ENCODE results near the gene NDUFS4.
"Not testable (repeated sequence)": the region's sequence is repeated elsewhere in the genome, so short reads cannot be mapped to it uniquely, and the experiment has no call there.

NDUFS4 gene

DNA sequence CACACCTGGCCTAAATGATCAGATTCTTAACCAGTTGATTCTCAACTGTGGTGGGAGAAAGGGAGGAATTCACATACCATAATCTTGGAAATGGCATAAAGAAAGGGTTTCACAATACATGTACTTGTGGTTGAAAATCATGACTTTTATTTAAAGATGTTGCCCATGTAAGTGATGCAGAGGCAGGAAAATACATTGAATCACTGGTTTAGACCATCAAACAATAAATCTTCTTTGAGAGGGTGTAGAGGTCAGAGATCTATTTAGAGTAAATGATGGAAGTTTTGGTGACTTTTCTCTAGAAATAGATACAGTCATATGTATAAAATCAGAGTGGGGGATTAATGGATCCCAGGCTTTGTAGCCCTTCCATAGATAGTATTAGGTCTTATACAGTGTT is 15.4 kb downstream of the NDUFS4 start:
- no peak for DNase-seq

DNA sequence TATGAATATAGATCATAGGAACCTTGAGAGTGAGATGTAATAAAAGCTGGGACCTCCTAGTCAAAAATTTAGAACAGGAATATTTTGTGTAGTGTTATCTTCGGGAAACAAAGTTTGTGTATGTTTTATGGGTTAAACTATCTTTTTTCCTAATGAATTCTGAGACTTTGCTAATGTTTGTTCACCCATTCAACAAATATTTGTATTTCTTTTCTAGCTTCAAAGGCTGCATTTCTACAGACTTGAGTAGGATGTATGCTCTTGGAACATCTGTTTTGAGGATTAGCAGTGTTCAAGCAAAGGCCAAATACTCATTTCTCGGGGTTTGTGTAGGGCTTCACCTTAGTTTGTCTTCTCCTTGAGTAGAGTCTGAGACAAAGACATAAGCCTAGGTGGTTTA is 16.2 kb downstream of the NDUFS4 start:
- DNase-seq = no peak

DNA sequence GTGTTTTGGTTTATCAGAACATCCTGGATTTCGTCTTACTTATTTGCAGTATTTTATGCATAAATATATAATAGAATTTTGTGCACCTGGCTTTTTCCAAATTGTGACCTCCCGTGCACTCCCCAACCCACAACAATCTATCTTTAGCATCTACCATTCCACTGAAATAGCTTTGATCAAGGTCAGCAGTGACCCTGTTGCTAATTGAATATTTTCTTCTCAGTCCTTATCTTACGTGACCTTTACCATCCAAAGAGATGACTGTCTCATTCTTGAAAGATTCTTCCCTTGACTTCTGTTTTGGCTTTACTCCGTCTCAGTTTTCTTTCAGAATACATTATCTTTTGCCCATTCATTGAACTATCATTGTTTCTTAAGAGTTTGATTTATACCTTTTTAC is 18.4 kb downstream of the NDUFS4 start:
- DNase-seq = no peak

DNA sequence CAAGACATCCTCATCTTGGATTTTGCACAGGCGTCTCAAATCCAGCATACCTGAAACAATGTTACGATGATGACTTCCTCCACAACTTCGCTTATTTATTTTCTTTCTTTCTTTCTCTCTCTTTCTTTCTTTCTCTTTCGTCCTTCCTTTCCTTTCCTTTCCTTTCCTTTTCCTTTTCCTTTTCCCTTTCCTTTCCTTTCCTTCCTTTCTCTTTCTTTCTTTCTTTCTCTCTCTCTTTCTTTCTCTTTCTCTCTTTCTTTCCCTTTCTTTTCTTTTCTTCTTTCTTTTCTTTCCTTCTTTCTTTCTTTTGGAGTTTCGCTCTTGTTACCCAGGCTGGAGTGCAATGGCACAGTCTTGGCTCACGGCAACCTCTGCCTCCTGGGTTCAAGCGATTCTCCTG is 20.1 kb downstream of the NDUFS4 start:
- no peak for DNase-seq

DNA sequence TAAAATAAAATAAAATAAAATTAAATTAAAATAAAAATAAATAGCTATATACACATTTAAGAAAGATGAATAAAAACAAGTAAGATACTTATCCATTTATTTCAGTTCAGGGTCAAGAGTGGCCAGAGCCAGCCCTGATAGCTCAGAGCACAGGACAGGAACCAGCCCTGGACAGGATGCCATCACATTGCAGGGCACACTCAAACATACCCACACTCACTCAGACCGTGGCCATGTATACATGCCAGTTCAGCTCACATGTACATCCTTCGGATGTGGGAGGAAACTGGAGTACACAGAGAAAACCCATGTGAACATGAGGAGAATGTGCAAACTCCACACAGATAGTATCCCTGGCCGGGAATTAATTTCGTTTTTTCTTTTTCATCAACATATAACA is 21.8 kb downstream of the NDUFS4 start:
- DNase-seq = no peak

DNA sequence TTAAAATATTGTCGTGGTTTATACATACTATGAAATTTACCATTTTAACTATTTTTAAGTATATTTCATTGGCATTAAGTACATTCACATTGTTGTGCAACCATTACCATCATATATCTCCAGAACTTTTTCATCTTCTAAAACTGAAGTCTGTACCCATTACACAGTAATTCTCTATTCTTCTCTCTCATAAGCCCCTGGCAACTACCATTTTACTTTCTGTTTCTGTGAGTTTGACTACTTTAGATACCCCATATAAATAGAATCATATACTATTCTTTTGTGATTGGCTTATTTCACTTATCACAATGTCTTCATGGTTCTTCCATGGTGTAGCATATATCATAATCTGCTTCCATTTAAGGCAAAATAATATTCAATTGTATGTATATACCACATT is 30.3 kb downstream of the NDUFS4 start:
- no peak for DNase-seq

DNA sequence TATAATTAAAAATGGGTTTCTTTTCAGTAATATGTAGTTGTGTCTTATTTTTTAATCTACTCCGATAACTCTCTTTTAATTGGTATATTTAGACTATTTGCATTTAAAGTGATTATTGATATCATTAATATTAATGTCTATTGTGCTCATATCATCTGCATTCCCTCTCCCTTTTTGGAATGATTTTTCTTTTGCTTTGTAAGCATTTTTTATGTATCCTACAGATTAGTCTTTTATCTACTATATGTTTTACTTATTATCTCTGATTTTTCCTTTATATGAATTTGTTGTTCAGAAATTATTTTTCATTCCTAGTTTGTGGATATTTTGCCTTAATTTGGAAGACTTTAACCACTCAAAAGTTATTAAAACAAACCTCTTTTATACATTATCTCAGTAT is 34.0 kb downstream of the NDUFS4 start:
- DNase-seq = no peak

DNA sequence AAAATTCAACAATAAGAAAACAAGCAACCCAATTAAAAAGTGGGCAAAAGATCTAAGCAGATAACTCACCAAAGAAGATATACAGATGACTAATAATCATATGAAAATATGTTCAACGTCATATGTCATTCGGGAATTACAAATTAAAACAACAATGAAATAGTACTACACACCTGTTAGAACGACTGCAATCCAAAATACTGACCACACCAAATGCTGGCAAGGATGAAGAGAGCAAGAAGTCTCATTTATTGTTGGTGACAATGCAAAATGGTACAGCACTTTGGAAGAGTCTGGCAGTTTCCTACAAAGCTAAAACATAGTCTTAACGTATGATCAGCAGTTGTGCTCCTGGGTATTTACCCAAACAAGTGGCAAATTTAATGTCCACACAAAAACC is 37.5 kb downstream of the NDUFS4 start:
- no peak for DNase-seq

DNA sequence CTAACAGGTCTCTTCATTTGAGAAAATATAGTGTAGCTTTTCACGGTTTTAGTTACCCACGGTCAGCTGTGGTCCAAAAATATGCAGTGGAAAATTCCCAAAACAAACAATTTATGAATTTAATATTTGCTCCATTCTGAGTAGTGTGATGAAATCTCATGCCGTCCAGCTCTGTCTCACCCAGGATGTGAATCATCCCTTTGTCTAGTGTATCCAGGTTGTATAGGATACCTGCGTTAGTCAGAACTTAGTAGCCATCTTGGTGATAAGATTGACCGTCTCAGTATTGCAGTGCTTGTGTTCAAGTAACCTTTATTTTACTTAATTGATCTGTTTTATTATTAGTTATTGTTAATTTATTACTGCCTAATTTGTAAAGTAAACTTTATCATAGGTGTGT is 41.1 kb downstream of the NDUFS4 start:
- DNase-seq = no peak

DNA sequence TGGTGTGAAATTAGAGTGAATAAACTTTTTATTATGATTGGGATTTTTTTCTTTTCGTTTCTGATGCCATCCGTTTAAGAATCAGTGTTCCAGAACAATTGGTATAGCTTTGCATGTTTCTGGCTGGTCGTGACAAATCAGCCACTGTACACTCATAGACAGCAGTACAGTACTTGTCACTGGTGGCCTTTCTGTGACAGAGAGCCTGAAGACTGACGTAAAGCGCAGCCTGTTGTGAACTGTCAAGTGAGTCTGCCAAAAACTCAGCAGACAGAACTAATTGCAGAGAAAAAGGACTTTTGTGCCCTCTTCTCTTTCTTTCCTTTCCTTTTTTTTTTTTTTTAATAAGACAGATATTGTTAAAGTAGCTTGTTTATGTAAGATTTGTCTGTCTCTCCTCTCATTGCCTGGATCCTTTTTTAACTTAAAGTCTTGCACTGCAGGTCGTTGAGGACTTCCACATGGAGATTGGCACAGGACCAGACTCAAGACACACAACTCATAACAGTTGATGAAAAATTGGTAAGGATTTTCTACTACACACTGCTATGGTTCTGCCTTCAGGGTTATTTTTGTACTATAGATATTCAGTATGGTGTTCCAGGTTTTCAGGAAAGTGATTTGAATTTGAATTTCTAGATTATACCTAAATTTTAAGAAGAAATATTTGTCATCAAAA is 42.7 kb downstream of the NDUFS4 start:
- DNase-seq = no peak

DNA sequence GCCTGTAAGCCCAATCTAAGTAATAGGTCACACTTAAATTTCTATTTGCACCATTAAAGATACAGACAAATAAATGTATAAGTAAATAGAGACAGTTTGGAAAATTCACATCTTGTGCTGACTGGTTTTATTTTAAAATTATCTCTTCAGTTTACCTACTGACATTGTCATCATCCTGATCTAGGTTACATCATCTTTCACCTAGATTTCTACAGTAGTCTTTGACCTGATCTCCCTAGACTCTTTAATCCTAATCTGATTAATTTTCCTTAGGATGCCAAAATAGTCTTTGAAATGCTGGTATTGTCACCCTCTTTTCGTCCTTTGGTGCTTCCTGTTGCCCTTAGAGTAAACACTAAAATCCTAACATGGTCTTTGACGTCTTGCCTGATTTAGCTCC is 43.9 kb downstream of the NDUFS4 start:
- DNase-seq = no peak

DNA sequence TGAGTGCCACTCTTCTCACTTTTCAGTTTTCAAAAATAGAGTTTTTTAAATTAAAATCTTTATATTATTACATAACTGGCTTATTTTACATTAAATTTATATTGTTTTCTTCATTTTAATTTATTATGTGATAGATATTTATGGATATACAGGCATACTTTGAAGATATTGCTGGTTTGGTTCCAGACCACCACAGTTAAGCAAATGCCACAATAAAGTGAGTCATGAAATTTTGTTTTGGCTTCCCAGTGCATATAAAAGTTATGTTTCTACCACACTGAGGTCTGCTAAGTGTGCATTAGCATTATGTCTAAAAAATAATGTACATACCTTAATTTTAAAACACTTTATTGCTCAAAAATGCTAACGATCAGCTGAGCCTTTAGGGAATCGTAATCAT is 47.4 kb downstream of the NDUFS4 start:
- no peak for DNase-seq

DNA sequence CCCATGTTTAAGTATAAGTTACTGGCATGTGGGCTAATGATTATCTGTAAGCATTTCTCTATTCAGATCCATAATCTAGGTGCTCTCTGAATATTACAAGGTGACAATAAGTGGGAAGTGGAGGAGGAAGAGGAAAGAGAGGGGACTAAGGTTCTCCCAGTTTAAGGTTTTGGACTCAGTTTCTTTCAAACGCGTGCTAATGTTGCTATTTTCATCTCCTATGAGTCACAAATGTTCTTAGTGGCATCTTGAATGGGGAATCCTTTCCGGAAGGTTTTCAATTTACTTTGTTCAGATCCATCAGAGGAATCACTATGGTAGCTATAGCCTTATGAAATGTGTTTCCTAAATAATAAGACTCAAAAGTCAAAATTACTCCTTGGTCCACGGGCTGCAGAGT is 48.5 kb downstream of the NDUFS4 start:
- not testable (repeated sequence) for DNase-seq

DNA sequence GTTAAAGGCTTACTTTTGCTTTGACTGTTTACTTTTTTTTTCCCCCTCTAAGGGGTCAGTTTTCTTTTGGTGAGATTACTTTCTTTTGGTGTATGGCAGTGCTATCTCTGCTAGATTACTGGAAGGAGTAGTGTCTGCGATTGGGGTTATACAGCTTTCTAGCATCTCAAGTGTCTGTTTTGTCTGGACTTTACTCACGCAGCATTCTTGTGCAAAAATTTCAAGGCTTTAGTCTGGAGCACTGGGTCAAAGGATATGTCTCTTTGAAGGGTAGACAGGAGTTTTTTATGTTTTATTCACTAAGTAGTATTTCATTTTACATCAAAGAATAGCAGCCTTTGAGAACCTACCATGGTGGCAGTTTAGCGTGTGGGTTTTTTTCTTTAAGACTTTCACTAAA is 52.6 kb downstream of the NDUFS4 start:
- DNase-seq = no peak

DNA sequence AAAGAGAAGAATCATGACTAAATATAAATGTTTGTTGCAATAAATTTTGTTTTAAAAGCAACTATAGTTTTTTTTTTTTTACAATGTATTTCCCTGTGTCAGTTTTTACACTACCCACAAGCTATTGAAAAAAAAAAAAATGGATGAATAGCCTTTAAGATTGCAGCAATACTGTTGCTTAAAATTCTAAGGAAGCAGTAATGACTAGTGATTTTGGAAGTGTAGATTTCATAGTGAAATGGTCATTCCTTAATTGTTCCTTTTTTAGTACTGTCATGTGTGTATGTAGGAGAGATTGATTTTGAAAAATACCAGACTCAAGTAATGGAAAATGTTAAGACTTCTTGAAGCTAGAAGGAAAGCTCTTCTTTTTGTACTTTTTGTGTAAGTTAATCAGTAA is 53.1 kb downstream of the NDUFS4 start:
- DNase-seq = no peak

DNA sequence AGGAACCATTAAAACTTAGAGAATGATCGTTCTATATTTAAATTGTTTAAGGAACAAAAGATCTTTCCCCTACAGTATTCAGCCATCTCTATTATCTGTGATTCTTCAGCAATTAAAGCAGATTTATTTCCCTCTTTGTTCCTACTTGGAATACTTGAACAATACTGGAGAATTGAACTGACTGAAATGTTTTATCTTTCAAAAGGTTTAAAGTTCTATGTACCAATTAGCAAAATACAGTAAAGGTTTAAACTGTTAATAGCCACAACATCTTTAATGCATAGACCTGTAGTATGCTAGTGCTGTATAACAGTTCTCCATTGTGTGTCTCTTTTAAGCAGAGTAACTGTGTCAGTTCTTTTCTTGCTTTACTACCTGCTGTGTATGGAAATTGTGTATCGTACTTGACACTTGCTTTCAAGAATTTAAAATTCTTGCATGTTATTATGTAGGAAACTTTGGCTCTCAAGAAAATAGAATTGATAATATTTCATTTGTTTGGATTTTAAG is 54.0 kb downstream of the NDUFS4 start:
- DNase-seq = no peak

DNA sequence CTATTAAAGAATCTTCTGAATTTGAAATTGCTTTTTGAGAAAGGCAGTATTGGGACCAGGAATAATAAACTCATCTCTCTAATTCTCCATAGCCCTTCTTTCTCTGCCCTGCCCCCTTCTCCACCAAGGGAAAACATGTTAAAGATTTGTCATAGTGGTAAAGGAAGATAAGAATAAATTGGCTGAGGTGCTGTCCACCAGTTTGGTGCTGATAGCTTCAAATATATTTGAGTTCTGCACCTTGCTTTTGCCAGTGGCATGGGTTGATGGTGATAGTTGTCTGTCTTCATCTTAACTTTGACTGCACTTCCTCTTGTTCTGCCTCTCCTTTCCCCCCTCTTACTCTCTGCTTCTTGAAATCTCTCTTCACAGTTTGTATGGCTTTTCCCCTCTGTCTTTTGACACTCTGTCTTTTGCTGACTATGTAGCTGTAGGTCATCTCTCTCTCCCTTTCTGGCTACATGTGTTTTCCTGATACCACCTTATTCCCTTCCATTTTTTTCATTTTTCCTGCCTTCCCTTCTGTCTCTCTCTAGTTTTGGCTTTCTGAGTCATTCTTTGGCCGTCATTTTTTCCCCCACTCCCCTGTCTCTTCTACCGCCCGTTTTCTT is 56.6 kb downstream of the NDUFS4 start:
- DNase-seq = no peak

DNA sequence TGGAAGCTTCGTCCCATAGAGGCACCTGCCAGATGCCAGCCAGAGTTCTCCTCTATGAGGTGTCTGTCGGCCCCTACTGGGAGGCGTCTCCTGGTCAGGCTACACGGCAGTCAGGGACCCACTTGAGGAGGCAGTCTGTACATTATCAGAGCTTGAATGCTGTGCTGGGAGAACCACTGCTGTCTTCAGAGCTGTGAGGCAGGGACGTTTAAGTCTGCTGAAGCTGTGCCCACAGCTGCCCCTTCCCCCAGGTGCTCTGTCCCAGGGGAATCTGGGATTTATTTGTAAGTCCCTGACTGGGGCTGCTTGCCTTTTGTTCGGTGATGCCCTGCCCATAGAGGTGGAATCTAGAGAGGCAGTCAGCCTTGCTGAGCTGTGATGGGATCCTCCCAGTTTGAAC is 70.8 kb downstream of the NDUFS4 start:
- DNase-seq = no peak

DNA sequence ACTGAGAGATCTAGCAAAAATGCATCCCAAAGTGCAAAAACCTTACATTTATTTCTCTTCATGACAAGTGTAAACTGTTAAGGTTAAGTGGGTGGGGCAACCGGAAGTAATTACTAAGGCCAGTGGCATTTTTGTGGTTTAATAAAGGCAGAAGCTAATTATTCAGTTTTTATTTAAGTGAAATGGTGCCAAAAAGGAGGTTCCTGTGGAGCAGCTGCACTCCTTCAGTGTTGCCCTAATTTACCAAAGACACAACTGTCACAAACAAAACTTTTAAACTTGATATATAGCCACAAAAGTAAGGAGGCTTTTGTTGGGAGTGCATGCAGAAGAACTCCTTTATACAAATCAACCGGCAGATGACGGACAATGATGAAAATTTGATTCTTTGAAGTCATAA is 81.6 kb downstream of the NDUFS4 start:
- no peak for DNase-seq

DNA sequence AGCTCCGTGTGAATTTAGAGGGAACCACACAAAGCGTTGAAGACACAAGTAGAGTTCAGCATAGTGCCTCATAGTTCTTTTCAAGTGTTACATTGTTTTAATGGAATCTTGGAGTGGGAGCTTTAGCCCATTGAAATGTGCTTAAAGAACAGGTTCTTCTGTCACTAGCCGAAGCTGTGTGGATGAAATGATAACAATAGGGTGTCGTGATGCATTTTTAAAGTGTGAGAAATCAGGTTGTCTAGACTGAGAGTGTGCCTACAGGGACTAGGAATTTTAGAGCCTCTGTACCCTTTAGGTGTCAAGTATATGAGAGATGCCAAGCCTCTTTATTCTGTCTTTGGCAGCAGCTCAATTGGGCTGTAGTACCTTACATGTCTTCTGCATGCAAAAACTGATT is 83.0 kb downstream of the NDUFS4 start:
- no peak for DNase-seq

DNA sequence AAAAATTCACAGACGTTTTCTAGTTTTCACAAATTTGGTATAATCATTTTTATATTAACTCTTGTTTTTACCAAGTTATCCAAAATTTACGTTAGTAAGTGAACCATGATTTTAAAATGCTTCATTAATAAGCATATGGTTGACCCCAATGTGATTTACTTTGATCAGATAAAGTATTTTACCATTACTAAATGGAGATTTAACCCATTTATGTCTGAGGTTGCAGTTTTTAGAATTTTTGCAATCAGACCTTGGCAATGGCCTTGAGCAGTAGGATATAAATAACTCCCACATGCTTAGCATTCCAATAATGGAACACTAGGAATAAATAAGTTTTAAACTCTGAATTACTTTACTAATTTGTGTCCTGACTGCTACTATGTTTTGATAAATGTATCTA is 84.6 kb downstream of the NDUFS4 start:
- DNase-seq = no peak

DNA sequence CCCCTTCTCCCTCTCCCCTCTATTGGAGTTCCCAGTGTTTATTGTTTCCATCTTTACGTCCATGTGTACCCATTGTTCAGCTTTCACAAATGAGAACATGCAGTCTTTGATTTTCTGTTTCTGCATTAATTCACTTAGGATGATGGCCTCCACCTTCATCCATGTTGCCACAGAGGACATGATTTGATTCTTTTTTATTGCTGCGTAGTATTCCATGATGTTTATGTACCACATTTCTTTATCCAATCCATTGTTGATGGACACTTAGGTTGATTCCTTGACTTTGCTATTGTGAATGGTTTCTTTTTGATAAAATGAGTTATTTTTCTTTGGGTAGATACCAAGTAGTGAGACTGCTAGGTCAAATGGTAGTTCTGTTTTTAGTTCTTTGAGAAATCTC is 88.9 kb downstream of the NDUFS4 start:
- no peak for DNase-seq

DNA sequence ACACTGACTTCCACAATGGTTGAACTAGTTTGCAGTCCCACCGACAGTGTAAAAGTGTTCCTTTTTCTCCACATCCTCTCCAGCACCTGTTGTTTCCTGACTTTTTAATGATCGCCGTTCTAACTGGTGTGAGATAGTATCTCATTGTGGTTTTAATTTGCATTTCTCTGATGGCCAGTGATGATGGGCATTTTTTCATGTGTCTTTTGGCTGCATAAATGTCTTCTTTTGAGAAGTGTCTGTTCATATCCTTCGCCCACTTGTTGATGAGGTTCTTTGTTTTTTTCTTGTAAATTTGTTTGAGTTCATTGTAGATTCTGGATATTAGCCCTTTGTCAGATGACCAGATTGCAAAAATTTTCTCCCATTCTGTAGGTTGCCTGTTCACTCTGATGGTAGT is 100.1 kb downstream of the NDUFS4 start:
- DNase-seq = not testable (repeated sequence)

DNA sequence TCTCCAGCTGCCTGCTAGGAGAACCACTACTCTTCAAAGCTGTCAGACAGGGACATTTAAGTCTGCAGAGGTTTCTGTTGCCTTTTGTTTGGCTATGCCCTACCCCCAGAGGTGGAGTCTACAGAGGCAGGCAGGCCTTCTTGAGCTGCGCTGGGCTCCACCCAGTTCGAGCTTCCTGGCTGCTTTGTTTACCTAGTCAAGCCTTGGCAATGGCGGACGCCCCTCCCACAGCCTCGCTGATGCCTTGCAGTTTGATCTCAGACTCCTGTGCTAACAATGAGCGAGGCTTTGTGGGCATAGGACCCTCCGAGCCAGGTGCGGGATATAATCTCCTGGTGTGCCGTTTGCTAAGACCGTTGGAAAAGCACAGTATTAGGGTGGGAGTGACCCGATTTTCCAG is 104.9 kb downstream of the NDUFS4 start:
- not testable (repeated sequence) for DNase-seq

DNA sequence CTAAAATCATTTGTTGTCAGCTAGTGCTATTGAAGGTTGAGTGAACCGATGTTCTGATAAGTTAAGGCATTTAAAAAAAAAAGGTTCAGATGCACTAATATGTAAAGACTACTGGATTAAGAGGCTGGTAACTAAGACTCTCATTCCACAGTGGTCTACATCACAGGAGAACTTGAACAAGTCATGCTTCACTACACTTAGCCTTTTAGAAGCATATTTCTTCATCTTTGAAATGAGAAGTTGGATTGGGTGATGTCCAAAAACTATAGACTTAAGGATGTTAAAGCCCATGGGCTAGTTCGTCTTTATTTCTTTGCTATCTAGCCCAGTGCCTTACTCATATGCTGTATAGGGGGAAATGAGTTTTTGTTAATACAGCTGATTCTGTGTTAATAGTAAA is 107.2 kb downstream of the NDUFS4 start:
- DNase-seq = no peak

Data from central memory CD4-positive, alpha-beta T cell (primary cell).